PC-3 (cell line): ENCODE measurements around the gene CCL22. TPM values are rescaled to one million over a fixed set of nuclear protein-coding genes. Genes with fewer than 3 reads are reported as not detected.

ENCODE experiments used
- ATAC-seq: fragments of 200-7000 bp; cut with Tn5 transposase; 2 replicates; pipeline ENCODE4 v1.9.1; 2020; ENCODE audit warnings: mild to moderate bottlenecking, moderate library complexity
- Bru-seq: library from RNA; stranded (reverse); fragments of 400-500 nt; gene quantifications from one replicate; lab custom pipeline; 2021; lab: Mats Ljungman, UMichigan
- BruChase-seq, 2 experiments: library from RNA; stranded (reverse); fragments of 400-500 nt; gene quantifications; one replicate each; lab custom pipeline; 2021; lab: Mats Ljungman, UMichigan
- BruUV-seq: library from RNA; stranded (reverse); fragments of 400-500 nt; replicated peaks from 2 replicates; lab custom pipeline; 2021; lab: Mats Ljungman, UMichigan
- CTCF ChIA-PET: fragments of 300-600 bp; sonication (Branson Sonifier 250); formaldehyde crosslinking; loops from one replicate; lab custom pipeline; 2022; ENCODE audit warnings: antibody characterized with exemption; lab: Charles Lee
- POLR2A ChIA-PET: fragments of 300-600 bp; sonication (Branson Sonifier 250); formaldehyde crosslinking; loops from one replicate; lab custom pipeline; 2022; ENCODE audit warnings: antibody characterized with exemption; ENCODE audit not compliant: unreplicated experiment; lab: Charles Lee
- DNase-seq: peaks from one replicate; pipeline ENCODE4 v3.0.0-alpha.2; 2015
- H2AFZ ChIP-seq: fragments of 300-600 bp; sonication (generic); 2 replicates; pipeline ENCODE4 v1.6.0; 2016; ENCODE audit warnings: antibody characterized with exemption, low read length
- H3F3A ChIP-seq: fragments of 300-600 bp; sonication (generic); one replicate; pipeline ENCODE4 v1.6.0; 2017; ENCODE audit warnings: antibody characterized with exemption, low read length, control low read depth, mild to moderate bottlenecking; ENCODE audit not compliant: unreplicated experiment
- H3K27ac ChIP-seq: fragments of 300-600 bp; sonication (generic); 2 replicates; pipeline ENCODE4 v1.5.1; 2016; ENCODE audit warnings: mild to moderate bottlenecking, low read length
- H3K27me3 ChIP-seq: fragments of 300-600 bp; sonication (generic); 2 replicates; pipeline ENCODE4 v1.6.1; 2016; ENCODE audit warnings: low read length, mixed read lengths
- H3K36me3 ChIP-seq: fragments of 300-600 bp; sonication (generic); 2 replicates; pipeline ENCODE4 v1.6.1; 2016; ENCODE audit warnings: low read depth, mixed run types, low read length, mixed read lengths
- H3K4me1 ChIP-seq: fragments of 300-600 bp; sonication (generic); 2 replicates; pipeline ENCODE4 v1.5.1; 2016; ENCODE audit warnings: low read length; ENCODE audit not compliant: insufficient read depth
- H3K4me2 ChIP-seq: fragments of 300-600 bp; sonication (generic); 2 replicates; pipeline ENCODE4 v1.6.0; 2016; ENCODE audit warnings: low read length
- H3K4me3 ChIP-seq: fragments of 300-600 bp; sonication (generic); 2 replicates; pipeline ENCODE4 v1.5.1; 2016; ENCODE audit warnings: mild to moderate bottlenecking, low read length, mixed read lengths
- H3K79me2 ChIP-seq: fragments of 300-600 bp; sonication (generic); 2 replicates; pipeline ENCODE4 v1.6.1; 2017; ENCODE audit warnings: low read length, mixed read lengths
- H3K9ac ChIP-seq: fragments of 300-600 bp; sonication (generic); 2 replicates; pipeline ENCODE4 v1.6.0; 2016; ENCODE audit warnings: mild to moderate bottlenecking, low read length
- H3K9me2 ChIP-seq: fragments of 300-600 bp; sonication (generic); replicated peaks from 2 replicates; pipeline ENCODE4 v1.6.1; 2016; ENCODE audit warnings: mixed run types, low read length, mixed read lengths
- H3K9me3 ChIP-seq: fragments of 300-600 bp; sonication (generic); 2 replicates; pipeline ENCODE4 v1.6.1; 2016; ENCODE audit warnings: low read length, mixed read lengths
- H4K20me1 ChIP-seq: fragments of 300-600 bp; sonication (generic); 2 replicates; pipeline ENCODE4 v1.6.1; 2016; ENCODE audit warnings: low read length, mixed read lengths
- EZH2 ChIP-seq: fragments of 300-600 bp; sonication (generic); IDR thresholded peaks from one replicate; pipeline ENCODE4 v1.6.1; 2017; ENCODE audit warnings: antibody characterized with exemption, mild to moderate bottlenecking, low read length; ENCODE audit not compliant: unreplicated experiment
- EZH2phosphoT487 ChIP-seq: fragments of 300-600 bp; sonication (generic); IDR thresholded peaks from 2 replicates; pipeline ENCODE4 v1.6.1; 2018; ENCODE audit warnings: mild to moderate bottlenecking, antibody characterized with exemption, low read length, borderline replicate concordance
- intact Hi-C: fragments of 100-400 bp; cut with micrococcal nuclease; formaldehyde crosslinking; loops from 2 replicates; pipeline ENCODE4 v1.9.0; 2023
- long read RNA-seq: library from polyadenylated mRNA; unstranded; transcript quantifications from one replicate; pipeline ENCODE4 v2.0.0, GENCODE V29; 2021; ENCODE audit not compliant: unreplicated experiment
- total RNA-seq: library from RNA; depleted of rRNA; stranded (reverse); fragments of >200 nt; gene quantifications from 2 replicates; pipeline ENCODE4 v1.2.3, GENCODE V29; 2014; rRNA removed
- TF ChIP-seq, protein P1 (sequence below): fragments of 300-600 bp; sonication (generic); conservative IDR thresholded peaks from 2 replicates; pipeline ENCODE4 v1.5.1; 2017; ENCODE audit warnings: antibody characterized with exemption, low read depth, mild to moderate bottlenecking, low read length

CCL22 gene, protein sequence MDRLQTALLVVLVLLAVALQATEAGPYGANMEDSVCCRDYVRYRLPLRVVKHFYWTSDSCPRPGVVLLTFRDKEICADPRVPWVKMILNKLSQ
- total RNA-seq, result not detected in 2 replicates
- not detected for Bru-seq, nascent RNA
- BruChase-seq, experiment 1, labeled RNA remaining after a 6-hour chase, result percentile 9 among the genes with signal in this experiment
- BruChase-seq, experiment 2, labeled RNA remaining after a 2-hour chase, result percentile 8 among the genes with signal in this experiment
- long read RNA-seq, result 0 reads

DNA sequence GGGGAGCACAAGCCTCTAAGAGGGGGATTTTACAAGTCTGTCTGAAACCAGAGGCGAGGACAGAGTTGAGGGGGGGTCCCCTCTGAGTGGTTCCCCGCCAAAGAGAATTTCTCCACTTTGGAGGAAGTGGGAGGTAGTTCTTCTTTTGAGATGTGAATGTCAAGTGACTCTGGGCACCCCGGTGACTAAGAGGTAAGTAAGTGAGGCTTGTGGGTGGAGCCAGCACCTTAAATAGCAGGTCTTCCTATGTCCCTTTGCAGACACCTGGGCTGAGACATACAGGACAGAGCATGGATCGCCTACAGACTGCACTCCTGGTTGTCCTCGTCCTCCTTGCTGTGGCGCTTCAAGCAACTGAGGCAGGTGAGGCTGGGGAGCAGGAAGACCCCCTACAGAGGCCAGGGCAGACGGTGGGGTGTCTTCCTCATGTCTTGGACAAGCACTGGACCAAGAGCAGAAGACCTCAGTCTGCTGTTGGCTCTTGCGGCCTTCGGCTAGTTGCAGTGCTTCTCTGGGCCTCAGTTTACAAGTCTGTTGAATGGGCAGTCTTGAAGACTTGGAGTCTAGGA is at the start of gene CCL22:
Gene CCL22 (plus strand): TSS at position 257 of the 569 bp plus-strand sequence. CDS start 34 bp downstream, at position 291.
- H3K9me3 ChIP-seq, result no peaks in the 10 kb centered on the region
- H3K4me3 ChIP-seq, result no peak within 1 kb of the TSS
- H3K27ac ChIP-seq, result no peak within 1 kb of the TSS
- no peak within 1 kb of the TSS for H2AFZ ChIP-seq
- no peaks in the 10 kb centered on the region for H3F3A ChIP-seq
- H3K4me2 ChIP-seq, result no peak within 1 kb of the TSS
- ATAC-seq, result peak; percentile 54
- DNase-seq, result peak; percentile 41
- TF ChIP-seq EZH2phosphoT487 (no peak), EZH2 (no peak)
- TF ChIP-seq, protein P1, sequence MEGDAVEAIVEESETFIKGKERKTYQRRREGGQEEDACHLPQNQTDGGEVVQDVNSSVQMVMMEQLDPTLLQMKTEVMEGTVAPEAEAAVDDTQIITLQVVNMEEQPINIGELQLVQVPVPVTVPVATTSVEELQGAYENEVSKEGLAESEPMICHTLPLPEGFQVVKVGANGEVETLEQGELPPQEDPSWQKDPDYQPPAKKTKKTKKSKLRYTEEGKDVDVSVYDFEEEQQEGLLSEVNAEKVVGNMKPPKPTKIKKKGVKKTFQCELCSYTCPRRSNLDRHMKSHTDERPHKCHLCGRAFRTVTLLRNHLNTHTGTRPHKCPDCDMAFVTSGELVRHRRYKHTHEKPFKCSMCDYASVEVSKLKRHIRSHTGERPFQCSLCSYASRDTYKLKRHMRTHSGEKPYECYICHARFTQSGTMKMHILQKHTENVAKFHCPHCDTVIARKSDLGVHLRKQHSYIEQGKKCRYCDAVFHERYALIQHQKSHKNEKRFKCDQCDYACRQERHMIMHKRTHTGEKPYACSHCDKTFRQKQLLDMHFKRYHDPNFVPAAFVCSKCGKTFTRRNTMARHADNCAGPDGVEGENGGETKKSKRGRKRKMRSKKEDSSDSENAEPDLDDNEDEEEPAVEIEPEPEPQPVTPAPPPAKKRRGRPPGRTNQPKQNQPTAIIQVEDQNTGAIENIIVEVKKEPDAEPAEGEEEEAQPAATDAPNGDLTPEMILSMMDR, result no peak
- no peak within 1 kb of the TSS for H3K9ac ChIP-seq
- BruUV-seq, result no TSS peak
- POLR2A ChIA-PET, result no interaction called here
- CTCF ChIA-PET, result no interaction called here
- no peaks in the 10 kb centered on the region for H3K36me3 ChIP-seq
- intact Hi-C loops, result no loop called here
- H3K4me1 ChIP-seq, result 0 out of 2 replicates have a peak, but pooled peaks cover 5% of the 10 kb centered on the region
- no peaks in the 10 kb centered on the region for H3K9me2 ChIP-seq
- H3K79me2 ChIP-seq, result no peaks in the 10 kb centered on the region
- no peaks in the 10 kb centered on the region for H3K27me3 ChIP-seq
- H4K20me1 ChIP-seq, result no peaks in the 10 kb centered on the region

DNA sequence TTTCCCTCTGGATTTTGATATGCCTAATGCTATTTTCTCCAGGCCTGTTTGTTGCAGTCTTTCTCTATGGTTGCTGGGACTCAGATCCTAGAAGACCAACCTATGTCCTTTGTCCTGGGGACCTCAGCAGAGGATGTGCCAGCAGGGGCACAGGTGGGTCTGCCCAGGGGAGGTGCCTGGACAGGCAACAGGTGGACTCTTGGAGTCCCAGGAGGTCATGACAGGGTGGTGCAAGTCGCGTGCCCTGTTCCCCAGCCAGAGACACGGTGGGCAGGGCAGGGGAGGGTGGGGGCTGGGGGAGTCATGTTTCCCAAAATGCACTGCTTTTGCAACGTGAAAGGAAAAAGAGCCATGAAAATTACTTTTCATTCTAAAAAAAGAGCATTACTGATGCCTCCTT is 47.8 kb upstream of the CCL22 start:
- DNase-seq (no peak), ATAC-seq (no peak)
- Histone ChIP-seq H3K4me2 (no peak overlapping the region), H3K4me3 (no peak overlapping the region), H3K9me3 (no peaks in the 10 kb centered on the region), H3F3A (no peaks in the 10 kb centered on the region), H3K4me1 (peaks cover 5% of the 10 kb centered on the region; the same call in 1 of the 2 replicates), H3K27me3 (no peaks in the 10 kb centered on the region), H3K79me2 (no peaks in the 10 kb centered on the region), H3K9ac (no peak overlapping the region), H4K20me1 (no peaks in the 10 kb centered on the region), H3K27ac (no peak overlapping the region), H3K9me2 (no peaks in the 10 kb centered on the region), H2AFZ (no peak overlapping the region), H3K36me3 (no peaks in the 10 kb centered on the region)
- CTCF ChIA-PET, result no interaction called here
- TF ChIP-seq EZH2phosphoT487, result no peak
- TF ChIP-seq, protein P1, result no peak
- TF ChIP-seq EZH2, result no peak
- no TSS peak for BruUV-seq
- POLR2A ChIA-PET, result no interaction called here
- intact Hi-C loops, result no loop called here

DNA sequence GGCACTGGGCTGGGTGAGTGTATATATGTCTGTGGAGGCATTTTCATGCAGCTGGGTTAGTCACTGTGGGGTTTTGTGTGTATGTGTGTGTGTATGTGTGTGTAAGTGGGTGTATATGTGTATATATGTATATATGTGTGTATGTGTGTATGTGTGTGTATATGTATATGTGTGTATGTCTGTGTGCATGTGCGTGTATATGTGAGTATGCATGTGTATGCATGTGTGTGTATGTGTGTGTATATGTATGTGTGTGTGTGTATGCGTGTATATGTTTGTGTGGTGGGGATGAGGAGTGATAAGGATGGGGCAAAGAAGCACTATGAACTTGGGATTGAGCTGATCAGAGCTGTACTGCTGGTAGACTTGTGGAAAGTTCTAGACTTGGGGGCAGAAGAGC is 45.1 kb upstream of the CCL22 start:
- no peak overlapping the region for H3K9ac ChIP-seq
- no peak overlapping the region for H3K4me2 ChIP-seq
- no peak for TF ChIP-seq EZH2phosphoT487
- TF ChIP-seq, protein P1, result no peak
- no peak for TF ChIP-seq EZH2
- H3K9me2 ChIP-seq, result no peaks in the 10 kb centered on the region
- H2AFZ ChIP-seq, result no peak overlapping the region
- POLR2A ChIA-PET, result no interaction called here
- no peaks in the 10 kb centered on the region for H3K79me2 ChIP-seq
- H3K27ac ChIP-seq, result no peak overlapping the region
- peaks cover 18% of the 10 kb centered on the region for H3K4me1 ChIP-seq
- H4K20me1 ChIP-seq, result no peaks in the 10 kb centered on the region
- H3K9me3 ChIP-seq, result no peaks in the 10 kb centered on the region
- H3K36me3 ChIP-seq, result no peaks in the 10 kb centered on the region
- no TSS peak for BruUV-seq
- CTCF ChIA-PET, result no interaction called here
- no peaks in the 10 kb centered on the region for H3F3A ChIP-seq
- intact Hi-C loops, result no loop called here
- DNase-seq (no peak), ATAC-seq (no peak)
- no peaks in the 10 kb centered on the region for H3K27me3 ChIP-seq
- H3K4me3 ChIP-seq, result no peak overlapping the region
